ENCODE results near the gene ATL1. TPM values are rescaled to one million over a fixed set of nuclear protein-coding genes. Genes with fewer than 3 reads are reported as not detected.

Gene ATL1
- total RNA-seq, 2 experiments from 2014 or later, result 0.60 to 1.4 TPM

DNA sequence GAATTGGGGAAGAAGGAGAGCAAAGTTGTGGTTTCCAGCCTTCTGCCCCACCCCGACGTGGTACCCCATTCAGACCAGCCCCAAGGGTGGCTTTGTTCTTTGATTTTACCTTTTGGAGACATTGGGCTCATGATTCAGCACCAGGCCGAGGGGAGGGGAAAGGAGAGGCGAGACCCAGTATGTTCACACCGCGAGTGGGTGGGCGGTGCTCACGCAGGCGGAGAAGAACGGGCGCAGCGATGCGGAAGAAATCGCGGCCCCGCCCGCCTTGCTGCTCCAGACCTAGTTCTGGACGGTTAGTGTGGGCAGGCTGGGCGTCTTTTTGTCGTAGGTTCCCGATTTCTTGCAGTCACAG is 963 bp downstream of the ATL1 start:
- H3K4me1 Mint-ChIP-seq, result peaks cover 11% of the 10 kb centered on the region
- DNase-seq, result peak; percentile 61
- H3K4me3 Mint-ChIP-seq, result peak overlapping the region; percentile 84
- H3K27ac Mint-ChIP-seq, result no peak overlapping the region
- peaks cover 58% of the 10 kb centered on the region for H3K27me3 Mint-ChIP-seq
- no peaks in the 10 kb centered on the region for H3K36me3 Mint-ChIP-seq
- H3K9me3 Mint-ChIP-seq, result no peaks in the 10 kb centered on the region

DNA sequence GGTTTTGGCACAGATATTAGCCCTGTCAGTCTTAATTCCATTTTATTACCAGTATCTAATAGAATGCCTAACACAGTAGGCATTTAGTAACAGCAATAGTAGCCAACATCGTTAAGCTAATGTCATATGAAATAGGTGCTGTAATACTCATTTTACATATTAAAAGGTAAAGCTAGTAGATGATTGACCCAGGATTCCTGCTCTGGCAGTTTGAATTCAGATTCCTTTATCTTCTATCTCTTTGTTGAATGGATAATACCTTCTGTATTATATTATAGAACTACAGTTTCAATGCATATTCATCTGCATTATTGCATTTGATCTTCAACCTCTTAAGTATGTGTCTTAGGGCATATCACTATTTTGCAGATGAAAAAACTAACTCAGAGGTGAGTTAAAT is 2.9 kb downstream of the ATL1 start:
- no peak overlapping the region for H3K4me3 Mint-ChIP-seq
- peaks cover 41% of the 10 kb centered on the region for H3K27me3 Mint-ChIP-seq
- no peak for DNase-seq
- H3K27ac Mint-ChIP-seq, result no peak overlapping the region
- peaks cover 11% of the 10 kb centered on the region for H3K4me1 Mint-ChIP-seq
- no peaks in the 10 kb centered on the region for H3K36me3 Mint-ChIP-seq
- peaks cover 1% of the 10 kb centered on the region for H3K9me3 Mint-ChIP-seq

DNA sequence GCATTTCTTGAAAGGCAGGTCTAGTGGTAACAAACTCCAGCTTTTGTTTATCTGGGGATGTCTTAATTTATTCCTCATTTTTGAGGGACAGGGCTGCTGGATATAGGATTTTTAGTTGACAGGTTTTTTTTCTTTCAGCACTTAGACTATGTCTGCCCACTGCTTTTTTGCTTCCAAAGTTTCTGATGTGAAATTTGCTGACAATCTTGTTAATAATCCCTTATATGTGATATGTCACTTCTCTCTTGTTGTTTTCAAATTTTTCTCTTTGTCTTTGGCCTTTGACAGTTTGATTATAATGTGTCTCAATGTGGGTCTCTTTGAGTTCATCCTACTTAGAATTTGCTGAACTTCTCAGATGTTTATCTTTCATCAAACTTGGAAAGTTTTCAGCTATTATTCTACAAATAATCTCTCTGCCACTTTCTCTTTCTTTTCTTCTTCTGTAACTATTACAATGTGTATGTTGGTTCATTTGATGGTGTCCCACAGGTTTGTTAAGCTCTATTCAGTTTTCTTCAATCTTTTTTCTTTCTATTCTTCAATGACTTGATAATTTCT is 9.8 kb downstream of the ATL1 start:
- Mint-ChIP-seq H3K4me1 (no peaks in the 10 kb centered on the region), H3K9me3 (peaks cover 23% of the 10 kb centered on the region), H3K27me3 (no peaks in the 10 kb centered on the region), H3K36me3 (peaks cover 16% of the 10 kb centered on the region), H3K27ac (no peak overlapping the region), H3K4me3 (no peak overlapping the region)
- DNase-seq, result no peak

DNA sequence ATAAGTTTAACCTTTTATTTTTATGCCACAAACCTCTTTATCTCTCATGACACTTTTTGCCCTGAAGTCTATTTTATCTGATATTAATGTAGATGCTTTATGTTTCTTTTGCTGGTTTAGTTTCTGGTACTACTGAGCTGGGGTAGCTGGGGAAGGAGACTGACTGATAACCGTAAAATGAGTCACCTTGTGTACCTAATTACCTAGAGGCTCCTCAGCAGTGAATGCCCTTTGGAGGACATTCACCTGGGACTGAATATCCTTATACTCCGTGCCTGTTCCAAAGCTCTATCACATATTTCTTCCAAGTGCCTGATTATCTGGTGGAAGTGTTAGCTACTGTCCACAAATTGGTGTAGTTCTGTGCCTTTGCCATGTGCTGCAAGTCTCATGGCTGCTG is 13.9 kb downstream of the ATL1 start:
- Mint-ChIP-seq H3K27ac (no peak overlapping the region), H3K9me3 (peaks cover 20% of the 10 kb centered on the region), H3K4me3 (no peak overlapping the region), H3K36me3 (peaks cover 16% of the 10 kb centered on the region), H3K27me3 (no peaks in the 10 kb centered on the region), H3K4me1 (peaks cover 1% of the 10 kb centered on the region)
- no peak for DNase-seq

- H3K9me3 Mint-ChIP-seq, result peaks cover 10% of the 10 kb centered on the region
- H3K4me1 Mint-ChIP-seq, result peaks cover 1% of the 10 kb centered on the region
- H3K27ac Mint-ChIP-seq, result no peak overlapping the region
- H3K4me3 Mint-ChIP-seq, result no peak overlapping the region
- no peaks in the 10 kb centered on the region for H3K27me3 Mint-ChIP-seq
- no peak for DNase-seq
- H3K36me3 Mint-ChIP-seq, result peaks cover 12% of the 10 kb centered on the region
Measured at GRCh38 chr14:50575769-50576168, 15.8 kb downstream of the ATL1 start.

DNA sequence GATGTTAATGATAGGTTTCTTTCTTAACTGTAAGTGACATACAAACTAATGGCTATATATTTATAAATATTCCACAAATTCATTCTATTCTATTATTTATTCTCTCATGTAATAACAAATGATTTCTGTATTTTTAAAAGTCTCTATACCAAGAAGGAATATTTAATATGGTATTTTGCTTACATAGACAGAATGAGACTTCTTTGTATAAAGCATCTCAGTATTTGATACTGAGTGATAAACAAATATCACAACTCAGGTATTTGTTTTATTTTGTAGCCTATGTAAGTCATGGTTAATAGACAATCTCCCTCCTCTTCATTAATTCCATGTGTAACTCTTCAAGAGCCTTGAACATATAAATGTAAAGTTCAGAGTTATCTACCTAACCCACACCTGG is 18.0 kb downstream of the ATL1 start:
- DNase-seq, result no peak
- H3K27me3 Mint-ChIP-seq, result no peaks in the 10 kb centered on the region
- H3K36me3 Mint-ChIP-seq, result no peaks in the 10 kb centered on the region
- H3K27ac Mint-ChIP-seq, result no peak overlapping the region
- no peak overlapping the region for H3K4me3 Mint-ChIP-seq
- H3K9me3 Mint-ChIP-seq, result peaks cover under 1% of the 10 kb centered on the region
- H3K4me1 Mint-ChIP-seq, result peaks cover 1% of the 10 kb centered on the region

DNA sequence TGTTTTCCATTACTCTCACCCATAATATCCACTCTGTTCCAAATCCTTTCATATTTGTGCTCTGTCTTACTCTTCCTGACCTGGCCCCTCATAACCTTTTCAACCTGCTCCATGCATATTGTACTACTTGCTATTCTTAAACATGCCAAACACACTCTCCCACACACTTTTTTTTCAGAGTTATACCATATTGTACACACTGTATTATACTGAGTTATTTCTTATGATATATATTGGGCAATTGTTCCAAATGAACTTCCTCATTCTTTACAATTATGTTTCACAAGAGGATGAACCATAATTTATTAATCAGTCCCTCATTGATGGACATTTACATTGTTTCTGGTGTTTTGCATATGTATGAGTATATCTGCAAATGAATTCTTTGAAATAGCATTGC is 18.5 kb downstream of the ATL1 start:
- no peak for DNase-seq
- Mint-ChIP-seq H3K36me3 (no peaks in the 10 kb centered on the region), H3K4me1 (peaks cover 1% of the 10 kb centered on the region), H3K9me3 (no peaks in the 10 kb centered on the region), H3K27ac (no peak overlapping the region), H3K4me3 (no peak overlapping the region), H3K27me3 (no peaks in the 10 kb centered on the region)

DNA sequence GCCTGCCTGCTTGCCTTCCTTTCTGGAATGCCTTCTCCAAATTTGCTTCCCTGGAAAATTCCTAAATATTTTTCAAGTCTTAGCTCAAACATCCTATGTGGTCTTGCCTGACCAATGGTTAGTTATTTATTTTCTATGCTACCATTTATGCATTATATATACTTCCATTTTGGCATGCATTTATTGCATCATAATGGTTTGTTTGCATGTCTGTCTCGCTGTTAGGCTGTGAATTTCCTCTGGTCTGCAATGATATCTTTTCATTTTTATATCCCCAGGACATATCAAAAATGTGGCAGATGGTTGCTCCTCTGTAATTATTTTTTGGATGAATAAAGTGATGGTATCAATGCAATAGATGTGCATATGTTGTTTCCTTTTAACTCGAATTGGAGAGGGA is 30.5 kb downstream of the ATL1 start:
- no peaks in the 10 kb centered on the region for H3K4me1 Mint-ChIP-seq
- no peak for DNase-seq
- no peaks in the 10 kb centered on the region for H3K36me3 Mint-ChIP-seq
- no peaks in the 10 kb centered on the region for H3K27me3 Mint-ChIP-seq
- H3K9me3 Mint-ChIP-seq, result no peaks in the 10 kb centered on the region
- H3K27ac Mint-ChIP-seq, result no peak overlapping the region
- no peak overlapping the region for H3K4me3 Mint-ChIP-seq

DNA sequence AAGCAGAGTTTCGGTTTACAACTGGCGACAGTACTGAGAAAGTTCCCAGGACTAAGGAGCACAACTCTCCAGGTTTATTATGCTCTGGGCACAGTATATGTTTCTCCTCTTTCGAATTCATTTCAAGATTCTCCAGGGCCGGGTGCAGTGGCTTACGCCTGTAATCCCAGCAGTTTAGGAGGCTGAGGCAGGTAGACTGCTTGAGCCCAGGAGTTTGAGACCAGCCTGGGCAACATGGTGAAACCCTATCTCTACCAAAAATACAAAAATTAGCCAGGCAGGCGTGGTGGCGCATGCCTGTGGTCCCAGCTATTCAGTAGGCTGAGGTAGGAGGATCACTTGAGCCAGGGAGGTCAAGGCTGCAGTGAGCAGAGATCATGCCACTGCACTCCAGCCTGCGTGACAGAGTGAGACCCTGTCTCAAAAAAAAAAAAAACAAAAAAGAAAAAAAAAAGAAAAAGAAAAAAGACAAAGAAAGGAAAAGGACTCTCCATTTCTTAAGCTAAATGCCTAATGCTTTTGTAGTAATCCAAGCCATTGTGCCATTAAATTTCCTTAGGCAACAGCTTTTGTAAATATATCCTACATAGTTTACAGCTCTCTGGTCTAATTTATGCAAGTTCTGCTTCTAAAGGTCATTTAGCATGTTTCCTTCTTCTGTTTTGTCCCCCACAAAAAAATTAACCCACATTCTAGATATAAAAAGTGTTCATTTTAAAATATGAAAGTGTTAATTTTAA is 34.8 kb downstream of the ATL1 start:
- Mint-ChIP-seq H3K27ac (no peak overlapping the region), H3K36me3 (no peaks in the 10 kb centered on the region), H3K9me3 (no peaks in the 10 kb centered on the region), H3K27me3 (no peaks in the 10 kb centered on the region), H3K4me3 (no peak overlapping the region), H3K4me1 (no peaks in the 10 kb centered on the region)
- DNase-seq, result no peak

- no peak overlapping the region for H3K27ac Mint-ChIP-seq
- H3K4me1 Mint-ChIP-seq, result no peaks in the 10 kb centered on the region
- no peaks in the 10 kb centered on the region for H3K27me3 Mint-ChIP-seq
- no peaks in the 10 kb centered on the region for H3K36me3 Mint-ChIP-seq
- no peaks in the 10 kb centered on the region for H3K9me3 Mint-ChIP-seq
- H3K4me3 Mint-ChIP-seq, result no peak overlapping the region
- no peak for DNase-seq
Measured at GRCh38 chr14:50598765-50599164, 38.8 kb downstream of the ATL1 start.

DNA sequence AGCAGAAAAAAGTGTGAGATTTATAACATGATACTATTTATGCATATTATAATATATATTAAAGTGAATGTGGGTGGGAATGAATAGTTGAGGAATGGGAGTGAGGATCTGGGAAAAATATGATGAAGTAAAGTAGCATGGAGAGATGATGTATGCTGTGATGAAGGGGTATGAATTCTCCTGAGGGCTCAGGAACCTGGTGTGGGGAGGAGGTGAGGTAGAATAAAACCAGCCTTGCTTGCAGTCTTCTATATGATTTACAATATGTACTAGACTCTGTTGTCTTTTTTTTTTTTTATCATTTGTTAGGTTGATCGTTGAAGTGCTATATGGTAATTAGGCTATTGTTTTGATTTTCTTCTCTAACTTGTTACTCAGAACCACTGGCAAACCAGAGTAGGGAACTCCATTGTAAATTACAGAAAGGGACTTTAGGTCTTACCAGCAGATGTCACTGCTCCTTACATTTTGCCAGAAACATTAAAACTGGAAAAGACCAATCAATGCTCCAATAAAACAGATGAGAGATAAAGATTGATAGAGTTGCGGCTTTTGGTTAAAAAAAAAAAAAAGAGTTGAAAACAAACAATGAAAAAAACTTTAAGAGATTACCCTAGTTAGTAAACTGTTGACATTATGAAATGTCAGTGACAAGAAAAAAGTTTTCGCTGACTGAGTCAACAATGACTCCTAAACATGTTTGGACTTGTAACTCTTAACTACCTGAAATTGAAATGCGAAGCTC is 39.9 kb downstream of the ATL1 start:
- no peak overlapping the region for H3K4me3 Mint-ChIP-seq
- no peaks in the 10 kb centered on the region for H3K36me3 Mint-ChIP-seq
- no peaks in the 10 kb centered on the region for H3K9me3 Mint-ChIP-seq
- no peaks in the 10 kb centered on the region for H3K27me3 Mint-ChIP-seq
- no peak overlapping the region for H3K27ac Mint-ChIP-seq
- no peak for DNase-seq
- H3K4me1 Mint-ChIP-seq, result no peaks in the 10 kb centered on the region

- Mint-ChIP-seq H3K27ac (no peak overlapping the region), H3K36me3 (no peaks in the 10 kb centered on the region), H3K9me3 (no peaks in the 10 kb centered on the region), H3K4me3 (no peak overlapping the region), H3K4me1 (no peaks in the 10 kb centered on the region), H3K27me3 (no peaks in the 10 kb centered on the region)
- no peak for DNase-seq
Measured at GRCh38 chr14:50600849-50601248, 40.9 kb downstream of the ATL1 start.

DNA sequence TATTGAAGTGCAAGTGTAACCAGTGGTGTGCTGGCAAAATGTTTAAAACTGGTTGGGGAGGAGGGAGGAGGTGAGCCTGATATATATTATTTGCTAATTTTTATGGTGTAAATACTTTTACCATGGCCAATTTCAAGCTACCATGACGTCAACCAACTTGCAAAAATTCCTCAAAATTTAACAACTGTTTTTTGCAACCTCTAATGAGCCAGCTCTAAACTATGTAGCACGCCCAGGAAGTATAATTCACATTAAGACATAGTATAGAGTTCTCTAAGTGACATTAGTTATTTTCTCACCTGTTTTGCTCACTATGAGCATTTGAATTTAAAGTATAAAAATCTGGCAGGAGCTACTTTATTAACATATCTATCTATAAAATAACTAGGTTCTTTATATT is 41.4 kb downstream of the ATL1 start:
- H3K9me3 Mint-ChIP-seq, result no peaks in the 10 kb centered on the region
- H3K27ac Mint-ChIP-seq, result no peak overlapping the region
- H3K27me3 Mint-ChIP-seq, result no peaks in the 10 kb centered on the region
- no peaks in the 10 kb centered on the region for H3K4me1 Mint-ChIP-seq
- H3K4me3 Mint-ChIP-seq, result no peak overlapping the region
- DNase-seq, result no peak
- no peaks in the 10 kb centered on the region for H3K36me3 Mint-ChIP-seq

DNA sequence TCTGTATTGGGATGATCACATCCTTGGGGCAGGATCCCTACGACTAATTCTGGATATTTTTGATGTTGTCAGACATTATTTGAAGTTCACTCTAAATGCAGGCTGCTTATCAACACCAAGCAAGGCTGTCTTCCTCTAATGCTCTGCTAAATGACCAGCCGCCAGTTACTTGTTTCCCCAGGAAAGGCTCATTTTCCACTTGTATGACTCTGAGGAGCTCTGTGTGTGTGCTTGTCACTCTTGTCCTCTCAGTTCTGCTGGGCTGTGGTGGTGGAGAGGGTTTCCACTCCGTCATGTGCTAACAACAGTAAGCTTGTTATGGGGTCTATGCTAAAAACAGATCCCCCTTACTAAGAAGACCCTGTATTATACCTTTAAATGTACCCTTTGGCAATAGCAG is 42.1 kb downstream of the ATL1 start:
- Mint-ChIP-seq H3K4me3 (no peak overlapping the region), H3K27me3 (no peaks in the 10 kb centered on the region), H3K27ac (no peak overlapping the region), H3K36me3 (no peaks in the 10 kb centered on the region), H3K9me3 (no peaks in the 10 kb centered on the region), H3K4me1 (no peaks in the 10 kb centered on the region)
- no peak for DNase-seq

- Mint-ChIP-seq H3K27ac (no peak overlapping the region), H3K36me3 (no peaks in the 10 kb centered on the region), H3K27me3 (no peaks in the 10 kb centered on the region)
Measured at GRCh38 chr14:50603565-50603964, 43.6 kb downstream of the ATL1 start.

GRCh38 chr14:50605766-50606165 is 45.8 kb downstream of the ATL1 start:
- Mint-ChIP-seq H3K4me1 (peaks cover 5% of the 10 kb centered on the region), H3K36me3 (no peaks in the 10 kb centered on the region), H3K9me3 (no peaks in the 10 kb centered on the region), H3K27ac (no peak overlapping the region), H3K4me3 (no peak overlapping the region), H3K27me3 (no peaks in the 10 kb centered on the region)
- no peak for DNase-seq

More at GRCh38 chr14:50603565-50603964, 43.6 kb downstream of the ATL1 start:
- H3K4me1 Mint-ChIP-seq, result peaks cover 5% of the 10 kb centered on the region
- no peak overlapping the region for H3K4me3 Mint-ChIP-seq
- DNase-seq, result no peak
- H3K9me3 Mint-ChIP-seq, result no peaks in the 10 kb centered on the region

All from activated naive CD8-positive, alpha-beta T cell treated with anti-CD3 and anti-CD28 coated beads for 36 hours (primary cell).